ENCODE data around the gene CRACDL.

GRCh38 chr2:98915751-98916358, 20.2 kb downstream of the CRACDL start:
- TF ChIP-seq CTCF (IDR thresholded peaks at IDR 0.05): no peak
- no peak for TF ChIP-seq POLR2AphosphoS5 (IDR thresholded peaks at IDR 0.05; ENCODE audit: low read depth, low read length)
- TF ChIP-seq TCF7L2 (IDR thresholded peaks at IDR 0.05; ENCODE audit: low read depth, low read length): no peak
- TF ChIP-seq, protein P1, sequence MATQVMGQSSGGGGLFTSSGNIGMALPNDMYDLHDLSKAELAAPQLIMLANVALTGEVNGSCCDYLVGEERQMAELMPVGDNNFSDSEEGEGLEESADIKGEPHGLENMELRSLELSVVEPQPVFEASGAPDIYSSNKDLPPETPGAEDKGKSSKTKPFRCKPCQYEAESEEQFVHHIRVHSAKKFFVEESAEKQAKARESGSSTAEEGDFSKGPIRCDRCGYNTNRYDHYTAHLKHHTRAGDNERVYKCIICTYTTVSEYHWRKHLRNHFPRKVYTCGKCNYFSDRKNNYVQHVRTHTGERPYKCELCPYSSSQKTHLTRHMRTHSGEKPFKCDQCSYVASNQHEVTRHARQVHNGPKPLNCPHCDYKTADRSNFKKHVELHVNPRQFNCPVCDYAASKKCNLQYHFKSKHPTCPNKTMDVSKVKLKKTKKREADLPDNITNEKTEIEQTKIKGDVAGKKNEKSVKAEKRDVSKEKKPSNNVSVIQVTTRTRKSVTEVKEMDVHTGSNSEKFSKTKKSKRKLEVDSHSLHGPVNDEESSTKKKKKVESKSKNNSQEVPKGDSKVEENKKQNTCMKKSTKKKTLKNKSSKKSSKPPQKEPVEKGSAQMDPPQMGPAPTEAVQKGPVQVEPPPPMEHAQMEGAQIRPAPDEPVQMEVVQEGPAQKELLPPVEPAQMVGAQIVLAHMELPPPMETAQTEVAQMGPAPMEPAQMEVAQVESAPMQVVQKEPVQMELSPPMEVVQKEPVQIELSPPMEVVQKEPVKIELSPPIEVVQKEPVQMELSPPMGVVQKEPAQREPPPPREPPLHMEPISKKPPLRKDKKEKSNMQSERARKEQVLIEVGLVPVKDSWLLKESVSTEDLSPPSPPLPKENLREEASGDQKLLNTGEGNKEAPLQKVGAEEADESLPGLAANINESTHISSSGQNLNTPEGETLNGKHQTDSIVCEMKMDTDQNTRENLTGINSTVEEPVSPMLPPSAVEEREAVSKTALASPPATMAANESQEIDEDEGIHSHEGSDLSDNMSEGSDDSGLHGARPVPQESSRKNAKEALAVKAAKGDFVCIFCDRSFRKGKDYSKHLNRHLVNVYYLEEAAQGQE (IDR thresholded peaks at IDR 0.05; ENCODE audit: insufficient read depth in 1 of 2, low read depth in 2 of 2, low read length in 1 of 2): no peak
- TF ChIP-seq SIN3A (IDR thresholded peaks at IDR 0.05; ENCODE audit: borderline replicate concordance, insufficient read depth, low read depth, low read length): no peak

Measured in Panc1 (cell line).